NOMO-1 treated with dmso at 0.1 percent for 144 hours (cell line): ENCODE measurements around the gene NCK2.

Experiments used
- DNase-seq: peaks from one replicate; lab custom pipeline; 2025; ENCODE audit not compliant: unreplicated experiment; lab: John Stamatoyannopoulos, UW

The NCK2 gene

DNA sequence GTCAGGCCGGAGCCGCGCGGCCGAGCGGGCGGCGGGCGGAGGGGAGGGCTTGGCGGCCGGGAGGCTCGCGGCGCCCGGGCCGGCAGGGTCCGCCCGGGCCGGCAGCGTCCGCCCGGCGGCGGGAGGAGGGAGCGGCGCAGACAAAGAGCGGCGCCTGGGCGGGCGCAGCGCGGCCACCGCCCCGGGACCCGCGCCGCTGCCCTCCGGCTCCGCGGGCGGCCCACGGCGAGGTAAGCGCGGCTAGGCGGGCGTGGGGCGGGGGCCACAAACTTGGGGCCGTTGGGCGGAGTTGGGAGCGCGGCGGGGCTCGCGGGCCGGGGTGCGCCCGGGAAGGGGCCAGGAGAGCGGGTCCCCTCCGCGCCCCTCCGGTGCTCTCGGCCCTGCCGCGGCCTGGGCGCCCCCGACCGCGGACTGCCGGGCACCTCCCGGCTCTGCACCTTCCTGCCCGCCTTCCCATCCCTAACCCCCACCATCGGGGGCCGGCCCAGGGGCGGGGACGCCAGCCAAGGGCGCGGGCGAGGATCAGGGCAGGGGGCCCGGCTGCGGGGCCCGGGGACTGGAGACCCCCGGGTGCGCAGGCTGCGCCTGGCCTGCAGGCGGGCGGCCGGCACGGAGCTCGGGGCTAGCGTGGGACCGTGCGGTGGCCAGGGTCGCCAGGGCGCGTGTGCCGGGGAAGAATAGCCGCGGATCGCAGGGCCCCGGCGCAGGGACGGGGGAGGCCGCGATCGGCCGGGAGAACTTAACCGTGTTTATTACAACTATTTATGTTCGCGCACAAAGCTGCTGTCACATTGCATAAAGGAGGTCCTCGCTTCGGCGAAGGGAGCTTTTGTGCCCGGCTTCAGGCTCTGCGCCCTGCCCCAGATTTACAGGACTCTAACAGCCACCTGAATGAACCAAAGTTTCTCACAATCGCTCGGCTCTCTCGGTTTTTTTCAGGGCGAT is at the start of gene NCK2:
Gene NCK2 (plus strand): TSS at position 4 of the 945 bp plus-strand sequence. CDS start 110,152 bp downstream, outside the sequence.
- DNase-seq, result no peak

DNA sequence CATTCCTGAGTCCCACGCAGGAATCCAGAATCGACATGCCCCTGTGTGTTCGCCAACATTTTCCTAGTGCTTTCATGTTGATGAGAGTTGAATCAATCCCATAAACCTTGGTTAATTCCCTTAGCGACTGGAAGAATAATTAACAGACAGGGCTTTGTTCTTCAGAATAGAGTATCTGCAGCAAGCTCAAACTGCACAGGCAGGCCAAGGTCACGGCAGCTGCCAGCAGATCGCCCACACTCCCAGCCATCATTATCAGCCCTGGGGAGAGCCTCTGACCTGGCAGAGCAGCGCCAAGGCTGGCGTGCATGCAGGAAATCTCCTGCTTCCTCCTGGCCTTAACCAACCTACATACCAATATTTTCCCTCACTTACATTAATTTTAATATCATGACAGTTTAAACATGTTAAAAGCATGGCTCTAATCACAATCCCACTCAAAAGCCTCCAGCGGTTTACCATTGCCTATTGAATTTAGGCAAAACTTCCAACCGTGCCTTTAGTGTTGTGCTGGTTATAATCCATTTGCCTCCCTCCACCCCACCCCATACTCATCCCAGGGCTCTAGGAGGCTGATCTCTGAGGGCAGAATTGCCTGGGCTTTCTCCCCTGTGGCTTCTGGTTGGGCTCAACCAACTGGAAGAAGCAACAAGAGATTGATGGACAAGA is 46.8 kb upstream of the NCK2 start:
- DNase-seq, result no peak

DNA sequence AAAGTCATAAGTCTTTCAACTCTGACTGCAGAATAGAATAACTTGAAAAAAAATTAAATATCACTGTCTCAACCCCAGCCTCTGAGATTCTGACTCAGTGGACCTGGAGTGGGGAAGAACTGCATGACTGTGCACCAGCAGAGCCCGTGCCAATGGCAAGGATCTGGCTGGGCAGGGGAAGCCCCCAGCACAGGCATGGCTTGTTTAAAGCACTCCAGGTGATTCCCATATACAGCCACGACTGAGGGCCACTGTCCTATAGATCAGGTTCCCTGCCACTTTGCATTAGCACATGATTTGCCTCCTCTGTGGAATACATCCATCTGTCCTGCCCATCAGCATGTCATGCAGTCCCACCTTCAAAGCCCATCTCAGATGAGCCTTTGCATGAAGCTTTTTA is 45.9 kb upstream of the NCK2 start:
- DNase-seq, result no peak

DNA sequence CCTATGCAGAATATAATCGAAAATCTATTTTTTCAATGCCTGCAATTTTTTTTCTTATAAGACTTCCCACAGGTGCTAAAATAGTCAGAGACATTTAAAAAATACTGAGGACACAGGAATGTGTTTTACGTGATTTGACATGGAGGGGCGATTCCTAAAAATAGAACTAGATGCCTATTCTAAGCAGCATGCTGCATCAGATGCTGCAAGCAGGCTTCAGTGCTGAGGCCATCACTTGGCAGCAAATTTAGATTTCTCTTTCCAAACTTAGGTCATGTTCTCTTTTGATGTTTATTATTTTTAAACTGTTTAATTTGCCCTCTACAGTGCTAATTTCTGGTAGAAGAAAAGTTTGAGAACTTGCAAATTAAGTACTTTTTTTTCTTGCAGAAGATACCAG is 43.7 kb upstream of the NCK2 start:
- no peak for DNase-seq

DNA sequence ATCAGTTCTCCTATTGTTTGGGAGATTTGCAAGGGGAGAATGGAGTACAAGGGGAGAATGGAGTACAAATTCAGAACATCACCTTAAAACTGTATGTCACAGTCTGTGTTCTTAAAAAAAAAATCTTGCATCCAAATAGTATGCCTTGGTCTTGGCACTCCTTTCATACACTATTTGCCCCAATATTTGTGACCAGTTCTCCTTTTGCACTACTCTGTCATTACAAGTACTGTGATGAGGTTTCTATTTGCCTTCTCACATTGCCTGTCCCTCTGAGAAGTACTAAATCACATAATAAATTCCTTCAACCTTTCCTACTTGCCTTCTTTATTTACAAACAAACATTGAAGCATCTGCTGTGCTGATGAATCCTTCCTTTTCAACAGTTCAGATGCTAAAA is 36.0 kb upstream of the NCK2 start:
- no peak for DNase-seq

DNA sequence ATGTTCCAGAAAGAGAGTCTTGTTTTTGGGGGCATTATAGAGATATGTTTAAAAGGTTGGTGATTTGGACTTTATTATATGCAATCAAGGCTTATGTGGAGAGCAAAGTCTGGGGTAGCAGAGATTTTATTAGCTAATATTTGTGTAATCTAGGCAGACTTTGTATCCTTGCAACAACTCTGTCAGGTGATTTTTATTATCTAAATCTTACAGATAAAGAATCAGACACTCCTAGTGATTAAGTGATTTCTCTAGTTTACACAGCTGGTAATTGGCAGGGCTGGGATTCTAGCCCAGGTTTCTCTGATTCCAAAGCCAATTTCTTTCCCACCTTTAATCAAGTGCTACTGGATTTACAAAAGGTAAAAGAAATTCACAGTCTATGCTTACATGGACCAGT is 33.3 kb upstream of the NCK2 start:
- DNase-seq, result no peak

DNA sequence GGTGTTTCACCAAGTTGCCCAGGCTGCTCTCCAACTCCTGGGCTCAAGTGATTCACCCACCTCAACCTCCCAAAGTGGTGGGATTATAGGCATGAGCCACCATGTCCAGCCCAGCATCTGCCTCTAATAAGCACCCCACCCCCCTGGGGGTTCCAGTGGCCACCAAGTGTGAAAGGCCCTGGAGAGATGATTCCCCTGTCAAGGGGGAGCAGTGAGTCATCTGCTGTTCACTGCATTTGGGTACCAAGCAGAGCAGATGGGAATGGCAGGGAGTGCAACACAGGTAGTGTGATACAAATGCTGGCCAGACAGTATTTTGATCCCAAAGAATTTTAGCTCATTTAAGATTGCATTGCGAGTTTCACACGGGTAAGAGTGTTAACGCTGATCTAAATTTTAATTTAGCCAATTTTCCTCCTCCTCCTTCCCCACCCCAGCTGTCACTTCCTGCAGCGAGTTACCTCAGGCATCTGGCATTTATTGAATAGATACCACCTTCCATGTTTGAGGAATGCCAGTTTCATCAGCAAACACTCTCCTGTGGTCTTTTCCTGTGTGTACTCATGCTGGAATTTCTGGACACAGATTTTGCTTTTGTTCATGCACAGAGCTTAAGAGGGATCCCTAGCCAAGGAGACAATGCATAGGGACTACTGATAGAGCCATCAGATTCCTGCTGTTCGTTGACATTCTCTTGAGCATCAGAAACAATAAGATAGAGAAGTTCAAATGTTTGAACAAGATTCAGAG is 32.4 kb upstream of the NCK2 start:
- DNase-seq, result no peak

DNA sequence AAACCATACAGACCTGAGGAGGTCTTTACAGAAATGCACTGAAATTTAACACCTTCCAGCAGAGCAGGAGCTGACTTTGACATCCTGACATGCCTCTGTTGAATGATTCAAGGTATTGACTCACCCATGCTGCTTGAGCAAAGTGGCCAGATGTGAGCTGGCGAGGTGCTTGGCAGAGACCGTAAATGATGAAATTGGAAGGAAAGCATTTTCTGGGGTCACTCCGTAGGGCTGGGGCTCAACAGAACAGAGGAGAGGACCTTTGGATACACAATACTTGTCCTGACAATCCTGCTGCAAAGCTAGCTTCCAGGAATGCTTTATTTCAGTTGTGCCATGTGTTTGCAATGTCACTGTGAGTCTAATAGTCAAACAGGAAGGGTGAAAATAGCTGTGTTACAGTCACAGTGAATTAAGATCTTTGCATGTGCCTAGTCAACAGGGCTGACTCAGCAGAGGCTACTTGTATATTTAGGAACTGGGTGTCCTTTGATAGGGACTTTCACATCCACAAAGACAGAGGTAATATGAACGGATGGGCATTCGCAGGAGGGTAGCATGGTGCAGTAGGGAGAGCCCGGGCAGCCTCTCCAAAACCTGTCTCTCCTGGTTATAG is 31.6 kb upstream of the NCK2 start:
- DNase-seq, result peak; percentile 45

DNA sequence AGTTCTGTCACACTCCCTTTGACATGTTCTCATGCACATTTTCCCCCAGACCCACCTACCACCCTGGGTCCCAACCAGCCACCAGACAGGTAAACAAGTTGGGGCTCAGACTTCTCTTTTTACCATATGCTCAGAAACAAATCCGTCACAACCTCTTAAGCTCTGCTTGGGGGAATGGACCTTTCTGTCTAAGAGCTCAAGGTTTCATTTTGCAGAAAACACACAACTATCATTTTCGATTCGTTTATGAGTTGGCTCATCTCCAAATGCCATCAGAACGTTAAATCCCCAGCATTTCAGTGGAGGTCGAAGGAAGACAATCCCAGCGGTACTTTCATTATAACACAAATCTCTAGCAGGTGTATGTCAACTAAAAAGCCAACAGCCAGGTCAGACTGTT is 30.6 kb upstream of the NCK2 start:
- no peak for DNase-seq

DNA sequence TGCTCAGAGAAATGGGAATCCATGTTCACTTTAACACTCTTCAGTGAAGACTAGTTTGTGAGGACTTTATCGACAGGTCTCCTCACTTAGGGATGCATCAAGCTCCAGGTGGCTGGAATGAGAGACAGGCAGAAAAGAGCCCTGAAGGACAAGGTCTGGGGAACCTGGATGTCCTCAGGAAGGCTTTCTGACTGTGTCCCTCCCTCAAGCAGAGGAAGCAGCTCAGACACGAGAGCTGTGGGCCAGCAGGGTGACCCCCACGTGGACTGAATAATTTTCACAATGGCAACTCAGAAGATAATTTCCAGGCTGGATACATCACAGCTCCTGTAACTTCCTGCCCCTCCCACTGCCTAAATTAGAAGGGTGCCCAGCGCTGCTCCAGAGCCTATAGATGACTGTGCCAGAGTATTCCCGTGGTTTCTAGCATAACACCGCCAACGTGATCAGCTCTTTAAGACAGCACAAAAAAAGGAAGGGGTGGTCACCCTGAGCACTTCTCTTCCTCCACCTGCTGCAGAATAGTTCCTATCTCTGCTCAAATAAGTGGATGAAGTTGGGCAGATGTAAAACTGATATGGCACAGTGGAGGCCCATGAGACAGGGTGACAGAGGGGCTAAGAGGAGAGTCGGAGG is 25.7 kb upstream of the NCK2 start:
- no peak for DNase-seq

DNA sequence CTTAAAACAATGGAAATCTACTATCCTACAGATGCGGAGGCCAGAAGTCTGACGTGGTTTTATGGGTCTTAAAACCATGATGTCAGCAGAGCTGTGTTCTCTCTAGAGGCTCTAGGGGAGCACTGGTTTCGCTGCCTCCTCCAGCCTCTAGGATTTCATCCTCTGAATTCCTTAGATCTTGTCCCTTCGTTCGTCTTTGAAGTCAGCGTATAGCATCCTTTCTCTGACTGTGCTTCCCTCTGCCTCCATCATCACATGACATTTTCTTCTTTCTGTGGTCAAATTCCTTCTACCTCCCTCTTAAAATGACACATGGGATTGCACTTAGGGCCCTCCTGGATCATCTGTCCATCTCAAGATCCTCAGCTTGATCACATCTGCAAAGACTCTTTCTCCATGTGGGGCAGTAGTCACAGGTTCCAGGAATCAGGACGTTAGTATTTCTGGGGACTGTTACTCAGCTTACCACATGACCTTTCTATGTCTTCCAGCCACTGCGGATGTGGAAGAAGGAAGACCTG is 22.7 kb upstream of the NCK2 start:
- DNase-seq, result no peak

DNA sequence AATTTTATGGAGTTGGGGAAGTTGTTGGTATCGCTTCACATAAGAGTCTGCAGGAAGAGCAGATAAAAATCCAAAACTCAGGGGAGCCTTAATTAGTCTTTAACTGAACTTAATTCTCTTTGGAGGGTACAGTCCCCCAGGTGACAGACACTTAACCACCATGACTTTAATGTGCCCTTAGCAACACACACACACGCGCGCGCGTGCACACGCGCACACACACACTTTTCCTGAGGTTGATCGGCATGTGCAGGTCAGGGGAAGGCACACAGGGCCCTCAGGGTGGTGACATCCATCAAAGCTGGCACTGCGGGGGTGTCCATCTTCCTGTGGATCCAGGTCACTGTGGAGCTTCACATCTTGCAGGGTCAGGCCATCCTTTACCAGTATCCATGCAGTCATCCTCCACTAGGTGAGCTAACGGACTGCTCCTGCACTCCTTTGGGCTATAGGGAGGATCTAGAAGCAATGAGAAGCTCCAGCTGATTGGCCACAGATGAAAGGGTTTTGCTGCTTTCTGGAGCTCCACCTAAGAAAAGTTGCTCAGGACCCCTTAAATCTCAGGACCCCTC is 21.9 kb upstream of the NCK2 start:
- DNase-seq, result no peak

DNA sequence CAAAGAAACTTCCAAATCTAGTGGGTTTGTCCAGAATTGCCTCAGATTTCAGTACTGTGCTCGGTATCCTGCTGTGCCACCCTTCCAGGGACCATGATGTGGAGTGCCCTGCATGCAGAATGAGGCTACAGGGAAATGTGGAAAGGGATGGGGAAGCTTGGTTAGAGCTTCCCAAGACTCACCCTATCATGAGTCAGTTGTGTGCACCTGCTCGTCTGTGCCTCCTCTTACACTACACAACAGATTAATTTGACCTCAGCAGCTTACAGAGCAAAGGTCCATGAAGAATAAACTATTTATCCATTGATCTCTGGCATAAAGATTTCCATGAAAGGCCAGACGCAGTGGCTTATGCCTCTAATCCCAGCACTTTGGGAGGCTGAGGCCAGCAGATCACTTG is 21.3 kb upstream of the NCK2 start:
- no peak for DNase-seq

DNA sequence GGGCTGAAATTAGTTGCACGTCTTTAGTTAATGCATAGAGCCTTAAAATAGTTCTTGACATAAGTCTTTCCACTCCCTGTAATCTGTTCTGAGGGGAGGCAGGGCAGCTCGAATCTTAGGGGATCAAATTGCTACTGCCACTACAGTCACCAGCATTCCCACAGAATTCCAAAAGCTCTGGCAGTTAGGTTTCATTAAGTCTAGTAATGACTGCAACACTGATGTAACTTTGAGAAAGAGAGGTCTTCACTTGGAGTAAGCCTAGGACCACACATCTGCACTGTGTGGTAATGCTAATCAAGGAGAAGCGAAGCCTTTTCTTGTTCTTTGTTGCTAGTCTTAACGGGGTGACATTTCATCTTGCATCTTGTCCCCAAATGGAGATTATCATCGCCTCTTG is 19.3 kb upstream of the NCK2 start:
- DNase-seq, result no peak

DNA sequence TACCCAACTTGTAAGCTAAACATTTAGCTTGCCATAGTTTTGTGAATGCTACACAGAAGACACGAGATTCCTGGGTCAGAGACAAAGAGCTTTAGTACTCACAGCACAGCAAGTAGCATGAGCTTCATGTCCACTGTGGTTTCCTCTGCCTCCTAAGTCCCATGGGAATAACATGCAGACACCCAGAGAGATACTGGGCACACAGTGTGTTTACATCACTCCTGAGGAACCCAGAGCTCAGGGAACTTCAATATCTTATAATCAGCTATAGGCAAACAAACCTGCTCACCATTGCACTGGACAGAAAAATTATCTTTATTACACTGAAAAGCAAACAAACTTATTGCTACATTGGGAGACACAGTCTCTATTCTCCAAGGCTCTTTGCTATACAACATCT is 14.5 kb upstream of the NCK2 start:
- DNase-seq, result no peak

DNA sequence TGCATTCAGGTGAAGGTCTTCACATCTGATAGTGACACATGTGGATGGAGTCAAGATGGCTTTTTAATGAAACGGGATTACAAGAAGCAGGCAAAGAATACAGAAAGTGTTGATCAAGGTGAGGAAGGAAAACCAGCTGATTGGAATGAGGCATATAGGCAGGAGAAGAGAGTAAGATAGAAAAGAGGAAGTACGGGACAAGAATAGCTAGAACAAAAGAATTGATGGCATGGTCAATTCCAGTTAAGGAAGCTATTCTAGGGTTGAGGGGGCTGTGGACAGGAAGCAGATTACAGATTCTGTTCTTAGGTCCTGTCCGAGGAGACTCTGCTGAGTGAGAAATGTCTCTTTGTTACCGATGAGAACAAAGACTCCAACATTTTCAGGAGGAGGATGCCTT is 13.2 kb upstream of the NCK2 start:
- no peak for DNase-seq

DNA sequence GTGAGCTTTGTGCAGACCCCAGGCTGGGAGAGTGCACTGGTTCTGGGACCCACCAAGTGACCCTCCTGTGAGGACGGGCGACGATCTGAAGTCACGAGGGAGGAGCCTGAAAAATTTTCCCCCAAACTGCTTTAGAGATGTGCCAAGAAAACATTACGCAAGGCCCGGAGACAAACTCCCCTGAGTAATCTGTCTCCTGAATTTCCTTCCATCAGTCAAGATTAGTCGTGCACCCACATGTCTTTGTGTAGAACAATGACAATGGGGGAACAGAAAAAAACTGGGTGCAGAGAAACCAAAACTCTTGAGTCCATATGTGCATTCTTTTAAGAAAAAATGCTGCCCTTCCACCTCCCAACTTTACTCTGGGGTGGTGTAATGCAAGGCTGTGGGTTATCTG is 12.6 kb upstream of the NCK2 start:
- DNase-seq, result no peak

DNA sequence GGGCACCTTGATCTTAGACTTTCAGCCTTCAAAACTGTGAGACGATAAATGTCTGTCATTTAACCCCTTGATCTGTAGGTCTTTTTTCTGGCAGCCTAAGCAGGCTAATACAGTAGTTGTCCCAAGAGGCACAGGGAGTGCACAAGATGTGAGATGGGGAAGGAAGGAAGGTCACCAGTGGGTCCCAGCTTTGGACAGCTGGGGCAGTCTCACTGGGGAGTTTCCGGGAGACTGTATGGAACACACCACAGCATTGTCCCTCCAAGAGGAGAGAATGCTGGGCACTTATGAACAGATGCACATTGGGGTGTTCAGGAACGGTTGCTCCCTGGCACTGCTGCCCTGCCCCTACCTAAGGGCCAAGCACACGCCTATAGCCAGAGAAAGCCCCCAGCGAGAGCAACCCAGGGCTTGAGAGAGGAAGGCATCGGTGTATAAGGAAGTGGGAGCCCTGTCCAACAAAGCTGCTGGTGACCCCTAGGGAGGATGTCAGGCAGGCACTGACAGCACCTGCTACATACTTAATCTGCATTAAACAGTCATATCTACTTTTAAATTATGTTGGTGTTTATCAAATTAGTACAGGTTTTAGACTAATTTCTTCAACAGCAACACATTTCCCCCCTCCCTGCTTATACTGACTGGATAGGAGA is 11.6 kb upstream of the NCK2 start:
- DNase-seq, result no peak

DNA sequence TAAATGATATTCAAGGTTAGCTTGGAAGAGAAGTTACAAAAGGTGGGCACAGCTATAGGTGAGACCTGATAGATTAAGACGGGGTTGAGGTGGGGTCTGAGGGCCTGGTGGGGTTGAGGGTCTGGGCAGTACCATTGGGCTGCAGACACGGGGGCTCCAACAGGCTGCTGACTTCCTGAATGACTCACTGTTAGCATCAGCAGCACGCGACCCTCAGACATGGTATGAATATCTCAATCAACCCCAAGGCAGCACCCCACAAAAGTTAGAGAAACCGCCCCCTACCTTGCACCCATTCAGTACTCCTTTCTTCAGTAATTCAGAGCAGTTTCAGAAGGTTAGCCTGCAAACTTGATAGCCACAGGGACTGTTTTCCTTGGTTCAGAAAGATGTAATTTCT is 10.8 kb upstream of the NCK2 start:
- DNase-seq, result no peak
